SH-SY5Y (cell line): ENCODE results near the gene PCDHA7.

Experiments
- GATA2 ChIP-seq: IDR thresholded peaks from 2 replicates; pipeline ENCODE4 v1.6.1; 2011; ENCODE audit warnings: mild to moderate bottlenecking, low read depth, low read length
- GATA3 ChIP-seq: IDR thresholded peaks from 2 replicates; pipeline ENCODE4 v1.6.1; 2011; ENCODE audit warnings: low read depth, mild to moderate bottlenecking, low read length, moderate library complexity

Gene PCDHA7

GRCh38 chr5:140833993-140834392 is at the start of gene PCDHA7:
Gene PCDHA7, plus strand, starts transcription at chr5:140834269. Its CDS starts 115 bp downstream, at chr5:140834384.
- no peak for TF ChIP-seq GATA3
- TF ChIP-seq GATA2, result no peak

- TF ChIP-seq GATA3 (no peak), GATA2 (no peak)
Measured at GRCh38 chr5:140785905-140786686, 48.0 kb upstream of the PCDHA7 start, which contains the start of gene PCDHA1. Gene PCDHA1, plus strand, starts transcription at chr5:140786140.

- TF ChIP-seq GATA3 (no peak), GATA2 (no peak)
Measured at GRCh38 chr5:140791089-140791488, 43.0 kb upstream of the PCDHA7 start.

GRCh38 chr5:140794595-140795258 is 39.3 kb upstream of the PCDHA7 start, which contains the start of gene PCDHA2:
Gene PCDHA2, plus strand, starts transcription at chr5:140794852.
- no peak for TF ChIP-seq GATA3
- TF ChIP-seq GATA2, result no peak

GRCh38 chr5:140795259-140795641 is 38.8 kb upstream of the PCDHA7 start:
- no peak for TF ChIP-seq GATA3
- no peak for TF ChIP-seq GATA2

- no peak for TF ChIP-seq GATA2
- TF ChIP-seq GATA3, result no peak
Measured at GRCh38 chr5:140796718-140797095, 37.4 kb upstream of the PCDHA7 start.

- no peak for TF ChIP-seq GATA2
- no peak for TF ChIP-seq GATA3
Measured at GRCh38 chr5:140800816-140801493, 33.1 kb upstream of the PCDHA7 start, which contains the start of gene PCDHA3. Gene PCDHA3, plus strand, starts transcription at chr5:140801057.

- TF ChIP-seq GATA2, result no peak
- no peak for TF ChIP-seq GATA3
Measured at GRCh38 chr5:140801494-140801841, 32.6 kb upstream of the PCDHA7 start.

GRCh38 chr5:140802781-140803271 is 31.2 kb upstream of the PCDHA7 start:
- TF ChIP-seq GATA3, result no peak
- no peak for TF ChIP-seq GATA2

GRCh38 chr5:140806834-140807775 is 27.0 kb upstream of the PCDHA7 start, which contains the start of gene PCDHA4:
Gene PCDHA4, plus strand, starts transcription at chr5:140807068.
- no peak for TF ChIP-seq GATA2
- TF ChIP-seq GATA3, result no peak

- no peak for TF ChIP-seq GATA3
- TF ChIP-seq GATA2, result no peak
Measured at GRCh38 chr5:140808889-140809291, 25.2 kb upstream of the PCDHA7 start.

GRCh38 chr5:140821375-140822280 is 12.4 kb upstream of the PCDHA7 start, which contains the start of gene PCDHA5:
Gene PCDHA5, plus strand, starts transcription at chr5:140821613.
- TF ChIP-seq GATA2 (no peak), GATA3 (no peak)

- TF ChIP-seq GATA3, result no peak
- TF ChIP-seq GATA2, result no peak
Measured at GRCh38 chr5:140822281-140822629, 11.8 kb upstream of the PCDHA7 start.

GRCh38 chr5:140823475-140823874 is 10.6 kb upstream of the PCDHA7 start:
- no peak for TF ChIP-seq GATA3
- TF ChIP-seq GATA2, result no peak
